VCaP (cell line): ENCODE measurements around the gene WAPL.

Source experiments
- H3K27ac ChIP-seq: fragments of 450-650 bp; 2 replicates; pipeline ENCODE4 v1.5.1; 2017
- TF ChIP-seq, protein P1 (sequence below): fragments of 450-650 bp; conservative IDR thresholded peaks from 2 replicates; pipeline ENCODE4 v1.5.1; 2017; ENCODE audit warnings: mild to moderate bottlenecking, moderate library complexity

WAPL gene

DNA sequence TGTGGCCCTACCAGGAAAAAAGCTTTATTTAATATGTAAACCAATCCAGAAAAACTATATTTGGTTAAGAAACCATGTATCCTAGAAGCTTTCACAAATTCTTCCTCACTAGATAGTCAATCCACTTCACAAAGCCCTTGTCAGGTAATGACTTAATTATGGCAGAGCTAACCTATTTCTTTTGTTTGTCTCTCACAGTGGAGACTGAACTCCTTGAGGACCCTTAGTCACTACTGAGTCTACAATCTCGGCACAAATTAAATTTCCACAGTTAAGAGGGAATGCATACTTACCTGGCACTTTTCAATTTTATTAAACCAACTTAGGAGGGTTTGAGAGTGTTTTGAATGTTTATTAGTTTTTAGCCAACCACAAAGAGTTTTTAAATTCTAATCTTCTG, 23.0 kb downstream of the WAPL start:
- H3K27ac ChIP-seq = no peak overlapping the region
- TF ChIP-seq, protein P1, sequence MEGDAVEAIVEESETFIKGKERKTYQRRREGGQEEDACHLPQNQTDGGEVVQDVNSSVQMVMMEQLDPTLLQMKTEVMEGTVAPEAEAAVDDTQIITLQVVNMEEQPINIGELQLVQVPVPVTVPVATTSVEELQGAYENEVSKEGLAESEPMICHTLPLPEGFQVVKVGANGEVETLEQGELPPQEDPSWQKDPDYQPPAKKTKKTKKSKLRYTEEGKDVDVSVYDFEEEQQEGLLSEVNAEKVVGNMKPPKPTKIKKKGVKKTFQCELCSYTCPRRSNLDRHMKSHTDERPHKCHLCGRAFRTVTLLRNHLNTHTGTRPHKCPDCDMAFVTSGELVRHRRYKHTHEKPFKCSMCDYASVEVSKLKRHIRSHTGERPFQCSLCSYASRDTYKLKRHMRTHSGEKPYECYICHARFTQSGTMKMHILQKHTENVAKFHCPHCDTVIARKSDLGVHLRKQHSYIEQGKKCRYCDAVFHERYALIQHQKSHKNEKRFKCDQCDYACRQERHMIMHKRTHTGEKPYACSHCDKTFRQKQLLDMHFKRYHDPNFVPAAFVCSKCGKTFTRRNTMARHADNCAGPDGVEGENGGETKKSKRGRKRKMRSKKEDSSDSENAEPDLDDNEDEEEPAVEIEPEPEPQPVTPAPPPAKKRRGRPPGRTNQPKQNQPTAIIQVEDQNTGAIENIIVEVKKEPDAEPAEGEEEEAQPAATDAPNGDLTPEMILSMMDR = no peak

DNA sequence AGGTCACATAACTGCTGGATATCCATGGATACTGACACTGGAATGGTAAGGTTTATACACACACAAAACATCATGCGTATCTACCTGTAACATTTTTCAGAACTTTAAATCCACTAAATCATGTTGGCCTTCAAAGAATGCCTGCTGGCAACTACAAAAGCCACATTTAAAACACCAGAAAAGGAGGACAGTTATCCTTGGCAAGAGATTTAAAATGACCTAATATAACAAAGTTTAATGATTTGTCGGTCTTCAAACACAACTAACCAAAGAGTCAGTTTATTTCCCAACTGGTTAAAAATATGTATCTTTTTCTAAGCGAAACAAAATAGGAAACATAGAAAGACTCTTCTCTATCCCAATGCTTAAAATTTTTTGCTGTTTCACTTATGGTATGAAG, 24.0 kb downstream of the WAPL start:
- no peak overlapping the region for H3K27ac ChIP-seq
- TF ChIP-seq, protein P1 = no peak

DNA sequence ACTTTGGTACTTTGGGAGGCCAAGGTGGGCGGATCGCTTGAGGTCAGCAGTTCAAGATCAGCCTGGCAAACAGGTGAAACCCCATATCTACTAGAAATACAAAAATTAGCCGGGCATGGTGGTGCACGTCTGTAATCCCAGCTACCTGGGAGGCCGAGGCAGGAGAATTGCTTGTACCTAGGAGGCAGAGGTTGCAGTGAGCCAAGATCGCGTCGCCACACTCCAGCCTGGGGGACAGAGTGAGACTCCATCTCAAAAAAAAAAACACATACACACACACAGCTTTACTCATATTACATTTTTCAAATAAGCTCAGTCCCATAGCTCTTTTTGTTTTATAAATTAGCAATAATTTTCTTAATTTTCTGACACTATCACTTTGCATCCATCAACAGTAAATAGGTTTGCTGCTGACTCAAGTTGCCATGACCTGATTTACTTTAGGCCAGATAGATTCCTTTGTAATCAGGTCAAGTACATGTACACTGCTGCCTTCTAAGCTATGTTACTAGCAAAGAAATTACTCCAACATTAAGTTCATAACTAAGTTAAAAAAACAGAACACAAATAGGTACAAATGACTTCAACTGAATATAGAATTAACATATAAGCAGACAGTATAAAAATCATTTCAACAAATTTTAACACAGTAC, 31.5 kb downstream of the WAPL start:
- TF ChIP-seq, protein P1 = no peak

DNA sequence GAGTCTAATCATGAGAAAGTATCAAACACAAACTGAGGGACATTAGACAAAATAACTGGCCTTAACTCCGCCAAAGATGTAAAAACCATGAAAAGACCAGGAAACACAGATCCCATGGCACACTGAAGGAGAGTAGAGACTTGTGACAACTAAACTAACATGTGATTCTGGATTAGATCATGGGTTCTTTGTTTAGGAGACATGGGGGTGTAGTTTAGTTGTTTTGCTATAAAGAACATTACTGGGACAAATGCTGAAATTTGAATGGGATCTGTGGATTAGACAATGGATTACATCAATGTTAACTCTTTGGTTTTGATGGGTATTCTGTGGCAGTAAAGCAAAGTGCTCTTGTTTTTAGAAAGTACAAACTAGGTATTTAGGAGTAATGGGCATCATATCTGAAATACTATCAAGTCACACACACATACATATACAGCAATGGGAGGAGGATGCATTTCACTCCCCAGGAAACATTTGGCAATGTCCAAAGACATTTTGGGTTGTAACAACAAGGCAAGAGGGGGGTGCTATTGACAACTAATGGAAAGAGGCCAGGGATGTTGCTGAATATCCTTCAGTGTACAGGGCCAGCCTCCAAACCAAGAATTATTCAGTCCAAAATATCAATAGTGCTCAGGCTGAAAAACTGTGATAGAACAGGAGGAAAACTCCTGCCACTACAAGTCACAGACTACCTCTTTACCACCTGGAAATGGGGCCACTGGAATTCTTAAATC, 32.4 kb downstream of the WAPL start:
- TF ChIP-seq, protein P1 = no peak

More for the DNA sequence above, 31.5 kb downstream of the WAPL start:
- no peak overlapping the region for H3K27ac ChIP-seq

DNA sequence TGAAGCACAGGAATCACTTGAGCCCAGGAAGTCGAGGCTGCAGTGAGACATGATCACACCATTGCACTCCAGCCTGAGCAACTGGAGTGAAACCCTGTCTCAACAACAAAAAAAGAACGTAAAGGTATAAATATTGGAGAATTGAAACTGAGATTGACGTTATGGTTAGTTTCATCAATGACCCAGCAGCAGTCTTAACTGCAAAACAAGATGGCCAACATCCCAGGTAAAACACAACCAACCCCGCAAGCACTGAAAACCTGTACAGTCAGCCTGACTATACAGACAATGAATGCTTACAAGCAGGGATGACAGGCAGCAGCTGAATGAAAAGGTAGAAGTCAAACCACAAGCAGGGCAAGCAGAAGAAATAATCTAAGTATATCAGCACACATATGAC, 34.7 kb downstream of the WAPL start:
- TF ChIP-seq, protein P1 = no peak

More for the DNA sequence above, 32.4 kb downstream of the WAPL start:
- no peak overlapping the region for H3K27ac ChIP-seq

DNA sequence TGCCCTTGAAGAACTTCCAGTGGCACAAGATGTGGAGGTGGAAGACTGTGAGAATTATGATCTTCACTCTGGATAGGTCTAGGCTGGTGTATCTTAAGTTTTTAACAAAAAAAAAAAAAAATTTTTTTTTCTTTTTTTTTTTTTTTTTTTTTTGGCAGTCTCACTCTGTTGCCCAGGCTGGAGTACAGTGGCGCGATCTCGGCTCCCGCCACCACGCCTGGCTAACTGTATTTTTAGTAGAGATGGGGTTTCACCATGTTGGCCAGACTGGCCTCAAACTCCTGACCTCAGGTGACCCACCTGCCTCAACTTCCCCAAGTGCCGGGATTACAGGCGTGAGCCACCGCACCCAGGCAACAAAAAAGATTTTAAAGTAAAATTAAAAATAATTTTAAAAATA, 37.9 kb downstream of the WAPL start:
- TF ChIP-seq, protein P1 = no peak
- no peak overlapping the region for H3K27ac ChIP-seq

More for the DNA sequence above, 34.7 kb downstream of the WAPL start:
- H3K27ac ChIP-seq = no peak overlapping the region

DNA sequence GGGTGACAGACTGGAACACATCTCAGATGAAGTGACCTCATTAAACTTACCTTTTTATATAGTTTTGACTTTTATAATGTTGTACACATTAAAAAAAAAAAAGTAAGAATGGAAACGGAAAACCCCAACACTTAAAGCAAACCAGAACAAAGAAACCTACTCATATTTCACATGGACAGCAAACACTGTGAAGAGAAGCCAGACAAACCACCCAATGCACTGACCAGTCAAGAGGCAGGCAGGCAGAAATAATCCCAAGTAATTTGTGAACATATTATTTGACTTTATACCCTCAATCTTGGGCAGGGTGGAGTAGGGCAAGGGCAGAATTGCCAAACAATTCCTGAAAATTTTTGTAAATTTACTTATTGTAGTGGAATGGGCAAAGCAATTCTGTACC, 39.8 kb downstream of the WAPL start:
- TF ChIP-seq, protein P1 = no peak
- H3K27ac ChIP-seq = no peak overlapping the region
